Colonic mucosa (tissue), 4 donors: Measurements from ENCODE around the gene GRIN1. TPM values are rescaled to one million over a fixed set of nuclear protein-coding genes. Genes with fewer than 3 reads are reported as not detected.
"Not testable (repeated sequence)": the region's sequence is repeated elsewhere in the genome, so short reads cannot be mapped to it uniquely, and the experiment has no call there.

ENCODE experiments used
- DNase-seq: peaks from one replicate; pipeline ENCODE4 v3.0.0-alpha.2; 2020
- H3K27ac ChIP-seq: fragments of 200-600 bp; one replicate; pipeline ENCODE4 v1.8.0; 2021
- H3K27me3 ChIP-seq: fragments of 200-600 bp; one replicate; pipeline ENCODE4 v1.8.0; 2021
- H3K36me3 ChIP-seq: fragments of 200-600 bp; one replicate; pipeline ENCODE4 v1.8.0; 2021
- H3K4me1 ChIP-seq: fragments of 200-600 bp; one replicate; pipeline ENCODE4 v1.8.0; 2021; ENCODE audit warnings: mild to moderate bottlenecking
- H3K4me3 ChIP-seq: fragments of 200-600 bp; one replicate; pipeline ENCODE4 v1.8.0; 2021
- H3K9ac ChIP-seq, 2 donors: one replicate each; pipeline ENCODE4 v1.7.0; 2013; ENCODE audit warnings: control low read depth in 2 of 2, low read depth in 2 of 2, low read length in 2 of 2
- H3K9me3 ChIP-seq: fragments of 200-600 bp; one replicate; pipeline ENCODE4 v1.8.0; 2021
- CTCF ChIP-seq: fragments of 200-600 bp; IDR thresholded peaks from one replicate; pipeline ENCODE4 v1.8.0; 2022; ENCODE audit warnings: antibody characterized with exemption, mild to moderate bottlenecking
- intact Hi-C: fragments of 100-400 bp; cut with DNase I; formaldehyde crosslinking; loops from one replicate; pipeline ENCODE4 v1.14.1; 2022
- total RNA-seq, 2 donors: library from RNA; stranded (reverse); fragmentation: NEBNext Ultra II Directional in 1 of 2; extraction: Animal tissue kit (Norgen Biotek cat#: 25700) in 1 of 2; gene quantifications; one replicate each; pipeline ENCODE4 v1.2.1, GENCODE V29; 2021
- donor health status: healthy.
- donor health status: DM: no; HTN: no; CAD: no.
- donor health status: DM: no; HTN: no; CAD: no.

Gene GRIN1
- total RNA-seq, 2 donors from 2014 or later: 0.47 to 0.93 TPM

- no peak overlapping the region for H3K4me3 ChIP-seq
- intact Hi-C loops: no loop called here
- DNase-seq: no peak
- no peaks in the 10 kb centered on the region for H3K36me3 ChIP-seq
- H3K9ac ChIP-seq: no peak overlapping the region
- H3K27me3 ChIP-seq: peaks cover 32% of the 10 kb centered on the region
- H3K9me3 ChIP-seq: no peaks in the 10 kb centered on the region
- no peak overlapping the region for H3K27ac ChIP-seq
- no peak for TF ChIP-seq CTCF
- no peaks in the 10 kb centered on the region for H3K4me1 ChIP-seq
Measured at GRCh38 chr9:137134191-137134590, 4.8 kb upstream of the GRIN1 start.

GRCh38 chr9:137135154-137135553 is 3.8 kb upstream of the GRIN1 start:
- intact Hi-C loops, H3K9me3 ChIP-seq, H3K9ac ChIP-seq, H3K36me3 ChIP-seq, H3K4me3 ChIP-seq, H3K4me1 ChIP-seq, H3K27ac ChIP-seq, DNase-seq: not testable (repeated sequence)
- H3K27me3 ChIP-seq: peaks cover 40% of the 10 kb centered on the region

- intact Hi-C loops: no loop called here
- peak; percentile 49 for DNase-seq
Measured at GRCh38 chr9:137136261-137136880, 2.6 kb upstream of the GRIN1 start.

GRCh38 chr9:137136881-137137607 is 1.9 kb upstream of the GRIN1 start:
- Histone ChIP-seq H3K9me3 (no peaks in the 10 kb centered on the region), H3K4me1 (no peaks in the 10 kb centered on the region), H3K4me3 (no peak overlapping the region), H3K27ac (no peak overlapping the region), H3K36me3 (no peaks in the 10 kb centered on the region), H3K27me3 (peaks cover 54% of the 10 kb centered on the region), H3K9ac (no peak overlapping the region)
- intact Hi-C loops: no loop called here
- DNase-seq: no peak
- TF ChIP-seq CTCF: no peak

More at GRCh38 chr9:137136261-137136880, 2.6 kb upstream of the GRIN1 start:
- peaks cover 48% of the 10 kb centered on the region for H3K27me3 ChIP-seq
- no peak for TF ChIP-seq CTCF
- no peaks in the 10 kb centered on the region for H3K36me3 ChIP-seq
- H3K4me3 ChIP-seq: no peak overlapping the region
- H3K4me1 ChIP-seq: no peaks in the 10 kb centered on the region
- no peaks in the 10 kb centered on the region for H3K9me3 ChIP-seq
- no peak overlapping the region for H3K9ac ChIP-seq
- no peak overlapping the region for H3K27ac ChIP-seq

GRCh38 chr9:137138058-137138721 is 764 bp upstream of the GRIN1 start:
- Histone ChIP-seq H3K36me3 (no peaks in the 10 kb centered on the region), H3K4me1 (no peaks in the 10 kb centered on the region), H3K27ac (no peak overlapping the region), H3K9me3 (no peaks in the 10 kb centered on the region), H3K4me3 (no peak overlapping the region), H3K27me3 (peaks cover 54% of the 10 kb centered on the region), H3K9ac (no peak overlapping the region)
- DNase-seq: no peak
- intact Hi-C loops: no loop called here
- TF ChIP-seq CTCF: no peak
